ENCODE data around the gene PLA2G4A.

The PLA2G4A gene

DNA sequence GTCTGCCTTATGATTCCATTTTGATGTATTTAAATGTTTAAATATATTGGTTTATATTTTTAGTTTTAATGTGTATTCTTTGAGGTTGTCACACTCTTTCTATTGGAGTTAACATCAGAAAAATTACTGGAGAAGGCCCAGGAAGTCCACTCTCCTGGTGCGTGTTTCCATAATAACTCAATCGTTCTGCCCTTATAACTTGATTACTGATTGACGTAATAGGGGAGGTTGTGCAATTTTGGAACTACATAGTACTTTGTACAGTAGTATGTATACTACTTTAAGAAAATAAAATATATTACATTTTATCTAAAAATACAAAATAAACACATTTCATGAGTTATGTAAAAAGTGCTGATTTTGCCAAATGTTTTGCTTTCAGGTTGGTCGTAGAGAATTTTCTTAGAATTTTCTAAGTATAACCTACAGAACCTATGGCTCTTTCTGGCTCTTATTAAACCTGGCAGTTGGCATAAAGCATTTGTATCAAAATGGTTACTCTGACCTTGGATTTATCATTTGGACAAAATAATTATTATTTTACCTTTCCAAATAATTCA is 5.7 kb downstream of the PLA2G4A start:
- DNase-seq (ENCODE audit: low spot score), result no peak

DNA sequence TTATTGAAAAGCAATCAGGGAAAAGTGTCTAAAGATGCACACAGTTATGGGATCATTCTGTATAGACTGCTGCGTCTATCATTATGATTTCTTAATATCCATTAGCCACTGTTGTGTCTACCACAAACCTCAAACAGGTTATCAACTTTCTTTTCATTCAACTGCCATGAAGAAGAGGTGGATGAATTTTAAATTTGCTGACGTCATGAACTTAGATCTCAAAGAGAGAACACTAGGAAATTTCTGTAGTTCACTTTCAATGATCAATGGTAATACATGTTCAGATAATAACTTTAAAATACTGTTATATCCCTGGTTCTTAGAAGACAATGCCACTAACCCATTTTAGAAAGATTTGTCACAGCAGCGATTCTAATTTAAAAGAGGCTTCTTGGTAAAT is 6.7 kb downstream of the PLA2G4A start:
- DNase-seq (ENCODE audit: low spot score), result no peak

DNA sequence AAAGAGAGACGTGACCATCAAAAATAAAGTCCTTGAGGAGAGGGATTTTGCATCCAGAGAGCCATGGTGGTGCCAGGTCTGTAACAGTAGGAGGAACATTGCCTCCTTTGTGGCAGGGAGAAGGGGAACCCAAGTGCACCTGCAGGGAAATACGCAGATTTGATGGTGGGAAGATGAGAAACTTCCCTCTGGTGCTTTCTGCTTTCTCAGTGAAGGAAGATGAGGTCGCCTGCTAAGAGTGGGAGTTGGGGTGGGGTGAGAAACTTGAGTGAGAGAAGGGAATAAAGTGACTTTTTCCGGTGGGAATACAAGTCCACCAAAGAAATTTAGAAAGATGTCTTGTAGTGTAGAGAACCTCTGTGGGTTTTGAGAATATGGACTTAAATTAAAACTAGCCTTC is 9.1 kb downstream of the PLA2G4A start:
- no peak for DNase-seq (ENCODE audit: low spot score)

DNA sequence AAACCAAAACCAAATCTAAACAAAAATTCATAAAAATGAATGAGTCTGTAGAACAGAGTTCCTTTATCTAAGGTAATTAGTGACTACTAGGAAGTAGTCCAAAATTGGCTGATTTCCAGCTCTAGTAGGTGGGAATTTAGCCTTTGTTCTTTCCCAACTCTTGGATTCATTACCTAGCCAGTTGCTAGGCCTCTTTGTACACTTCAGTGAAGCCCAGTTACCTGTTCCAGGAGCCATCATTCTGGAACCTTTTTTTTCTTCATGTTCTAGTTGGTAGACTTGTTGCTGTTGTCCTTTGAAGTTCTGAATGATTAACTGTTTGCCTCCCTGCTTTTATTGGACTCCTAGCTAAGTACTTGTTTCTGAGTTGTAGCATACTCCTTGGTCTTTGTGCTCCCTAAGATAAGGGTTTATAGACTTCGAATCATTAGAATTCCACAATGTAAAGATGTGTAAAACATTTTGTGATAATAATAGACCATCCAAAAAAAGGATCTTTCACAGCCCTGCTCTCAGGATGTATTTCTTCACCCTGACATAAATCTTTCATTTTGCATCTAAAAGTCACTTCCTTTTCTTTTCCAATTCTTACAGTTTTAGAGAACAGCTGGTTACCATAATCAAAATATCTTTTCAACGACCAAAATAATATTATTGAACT is 9.8 kb downstream of the PLA2G4A start:
- no peak for DNase-seq (ENCODE audit: low spot score)

DNA sequence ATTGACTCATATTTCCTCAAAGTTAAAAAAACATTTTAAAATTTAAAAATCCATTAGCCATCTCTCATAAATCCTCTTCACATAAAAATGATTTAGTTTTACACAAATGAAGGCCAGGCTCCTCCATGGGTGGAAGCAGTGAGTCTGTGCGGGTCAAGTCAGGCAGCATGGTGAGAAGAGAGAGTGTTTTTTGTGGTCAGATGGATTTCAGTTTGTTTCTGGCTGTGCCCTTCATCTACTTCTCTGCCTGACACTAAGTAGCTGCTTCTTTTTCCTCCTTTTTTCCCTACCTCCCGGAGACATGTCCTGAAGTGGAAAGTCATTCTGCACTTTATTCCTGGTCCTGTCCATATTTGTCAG is 10.3 kb downstream of the PLA2G4A start:
- DNase-seq (ENCODE audit: low spot score), result no peak

GRCh38 chr1:186841599-186841998 is 12.8 kb downstream of the PLA2G4A start:
- no peak for DNase-seq (ENCODE audit: low spot score)

DNA sequence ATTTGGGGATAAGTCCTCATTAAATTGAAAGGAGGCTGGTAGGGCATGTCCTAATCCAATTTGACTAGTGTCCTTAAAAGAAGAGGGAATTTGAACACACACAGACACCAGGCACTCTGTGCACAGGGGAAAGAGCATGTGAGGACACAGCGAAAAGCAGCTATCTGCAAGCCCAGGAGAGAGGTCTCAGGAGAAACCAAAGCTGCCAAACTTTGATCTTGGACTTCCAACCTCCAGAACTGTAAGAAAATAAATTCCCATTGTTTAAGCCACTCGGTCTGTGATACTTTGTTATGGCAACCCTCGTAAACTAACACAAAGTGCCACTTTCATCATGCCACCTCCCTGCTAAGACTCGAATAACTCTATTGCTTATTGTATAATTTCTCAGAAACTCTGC is 13.8 kb downstream of the PLA2G4A start:
- DNase-seq (ENCODE audit: low spot score), result no peak

GRCh38 chr1:186843226-186843625 is 14.5 kb downstream of the PLA2G4A start:
- no peak for DNase-seq (ENCODE audit: low spot score)

DNA sequence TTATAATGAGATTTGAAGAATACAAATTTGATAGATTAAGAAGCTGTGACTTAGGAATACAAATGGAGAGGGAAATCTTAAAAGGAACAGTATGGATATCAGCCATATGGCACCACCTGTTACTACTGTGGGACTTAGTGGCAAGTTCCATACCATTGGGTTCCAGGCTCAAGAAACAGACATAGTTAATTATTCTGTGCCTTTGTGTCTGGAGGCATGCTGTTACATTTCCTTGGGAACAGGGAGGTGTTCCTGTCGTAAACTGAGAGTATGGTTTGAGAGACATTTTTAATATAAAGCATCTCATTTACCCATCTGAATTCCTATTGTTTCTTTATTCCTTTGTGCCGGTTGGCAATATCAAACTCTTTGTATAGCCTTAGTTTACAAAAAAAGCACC is 15.2 kb downstream of the PLA2G4A start:
- DNase-seq (ENCODE audit: low spot score), result no peak

GRCh38 chr1:186845576-186846210 is 16.9 kb downstream of the PLA2G4A start:
- no peak for DNase-seq (ENCODE audit: low spot score)

DNA sequence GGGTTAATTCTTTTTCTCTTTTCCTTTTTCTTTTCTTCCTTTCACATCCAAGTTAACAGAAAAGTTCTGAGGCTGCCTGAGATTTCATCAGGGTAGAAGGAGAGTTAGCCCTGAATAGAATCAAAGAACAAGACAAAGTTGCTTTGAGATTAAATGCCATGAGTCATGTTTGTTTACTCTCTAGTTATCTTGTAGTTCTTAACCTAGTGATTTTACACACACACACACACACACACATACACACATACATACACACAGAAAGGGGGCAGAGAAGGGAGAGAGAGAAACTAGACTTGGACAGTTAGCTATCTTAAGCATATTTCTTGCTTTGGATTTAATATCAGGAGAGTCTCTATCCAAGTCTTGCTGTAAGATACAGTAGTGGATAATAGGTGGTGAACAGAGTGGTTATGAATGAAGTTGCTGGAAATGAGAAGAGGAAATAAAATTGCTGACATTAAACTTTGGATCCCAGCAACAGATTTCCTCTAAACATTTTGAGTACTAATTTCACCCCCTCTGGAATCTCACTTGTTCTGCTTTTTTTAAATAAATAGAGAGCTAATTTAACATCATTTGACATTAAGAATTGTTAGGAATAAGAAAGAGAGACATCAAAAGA is 19.9 kb downstream of the PLA2G4A start:
- DNase-seq (ENCODE audit: low spot score), result no peak

- no peak for DNase-seq (ENCODE audit: low spot score)
Measured at GRCh38 chr1:186849271-186849671, 20.5 kb downstream of the PLA2G4A start.

DNA sequence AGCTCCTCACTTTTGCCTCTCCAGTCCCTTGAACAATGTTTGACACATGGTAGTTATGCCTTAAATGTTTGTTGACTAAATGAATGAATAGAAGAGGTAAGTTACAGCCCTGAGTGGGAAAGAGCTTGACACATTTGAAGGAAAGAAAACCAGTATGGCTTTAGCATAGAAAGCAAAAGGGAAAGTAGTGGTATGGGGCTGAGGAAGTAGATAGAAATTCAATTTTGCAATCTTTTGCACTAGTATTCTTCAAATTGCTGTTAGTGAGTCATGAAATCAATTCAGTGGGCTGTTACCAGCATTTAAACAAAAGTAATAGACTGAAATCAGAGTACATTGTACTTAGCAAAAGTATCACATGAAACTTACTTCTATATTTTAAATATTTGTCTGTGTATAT is 21.1 kb downstream of the PLA2G4A start:
- DNase-seq (ENCODE audit: low spot score), result no peak

DNA sequence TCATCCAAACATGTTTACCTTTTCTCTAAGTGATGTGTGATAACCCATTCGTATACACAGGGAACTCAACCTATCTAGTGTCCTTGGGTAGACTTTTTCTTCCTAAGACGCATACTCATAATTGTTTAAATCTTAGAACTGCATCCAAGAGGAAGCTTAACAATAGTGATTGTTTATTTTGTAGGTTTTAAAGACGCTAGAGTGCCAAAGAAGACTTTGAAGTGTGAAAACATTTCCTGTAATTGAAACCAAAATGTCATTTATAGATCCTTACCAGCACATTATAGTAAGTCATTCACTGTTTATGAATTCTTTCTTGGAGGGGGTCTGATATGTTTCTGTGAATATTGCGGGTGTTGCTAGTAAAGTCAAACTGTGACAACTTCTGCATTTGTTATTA is 25.4 kb downstream of the PLA2G4A start:
- DNase-seq (ENCODE audit: low spot score), result no peak

DNA sequence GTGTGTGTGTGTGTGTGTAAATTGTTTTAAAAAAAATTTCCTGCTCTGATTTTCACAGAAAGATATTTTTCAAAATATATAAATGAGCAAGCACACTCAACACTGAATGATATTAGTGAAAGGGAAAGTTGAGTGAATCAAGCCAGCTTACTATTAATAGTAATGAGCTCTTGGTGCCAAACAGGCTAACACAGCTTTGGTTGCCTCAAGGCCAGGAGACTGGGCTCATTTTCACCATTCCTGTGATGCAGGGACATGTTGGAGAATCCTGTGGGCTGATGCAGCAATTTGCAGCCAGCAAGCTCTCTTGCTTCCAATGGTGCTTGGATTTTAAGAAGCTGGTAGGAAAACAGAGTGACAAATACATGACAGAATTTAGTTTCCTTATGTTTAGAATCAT is 30.2 kb downstream of the PLA2G4A start:
- no peak for DNase-seq (ENCODE audit: low spot score)

DNA sequence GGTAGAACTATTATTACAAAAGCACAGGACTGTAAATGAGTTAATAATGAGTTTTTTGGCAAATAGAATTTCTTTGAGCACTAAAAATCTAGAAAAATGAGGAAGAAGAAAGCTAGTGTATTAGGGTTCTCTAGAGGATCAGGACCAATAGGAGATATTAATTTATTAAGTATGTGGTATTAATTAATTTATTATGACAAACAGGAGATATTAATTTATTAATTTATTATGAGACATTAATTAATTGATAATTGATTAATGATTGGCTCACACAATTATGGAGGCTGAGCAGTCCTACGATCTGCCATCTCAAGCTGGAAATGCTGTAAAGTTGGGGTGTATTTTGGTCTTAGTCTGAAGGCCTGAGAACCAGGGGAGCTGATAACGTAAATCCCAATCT is 31.2 kb downstream of the PLA2G4A start:
- no peak for DNase-seq (ENCODE audit: low spot score)

DNA sequence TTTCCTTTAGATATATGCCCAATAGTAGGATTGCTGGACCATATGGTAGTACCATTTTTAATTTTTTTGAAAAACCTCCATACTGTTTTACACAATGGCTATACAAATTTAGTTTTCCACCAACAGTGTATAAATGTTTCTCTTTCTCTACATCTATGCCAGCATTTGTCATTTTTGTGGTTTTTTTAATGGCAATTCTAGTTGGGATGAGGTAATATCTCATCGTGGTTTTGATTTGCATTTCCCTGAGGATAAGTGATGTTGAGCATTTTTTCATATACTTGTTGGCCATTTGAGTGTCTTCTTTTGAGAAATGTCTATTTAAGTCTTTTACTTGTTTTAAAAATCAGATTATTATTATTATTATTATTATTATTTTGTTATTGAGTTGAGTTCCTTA is 35.5 kb downstream of the PLA2G4A start:
- DNase-seq (ENCODE audit: low spot score), result no peak

DNA sequence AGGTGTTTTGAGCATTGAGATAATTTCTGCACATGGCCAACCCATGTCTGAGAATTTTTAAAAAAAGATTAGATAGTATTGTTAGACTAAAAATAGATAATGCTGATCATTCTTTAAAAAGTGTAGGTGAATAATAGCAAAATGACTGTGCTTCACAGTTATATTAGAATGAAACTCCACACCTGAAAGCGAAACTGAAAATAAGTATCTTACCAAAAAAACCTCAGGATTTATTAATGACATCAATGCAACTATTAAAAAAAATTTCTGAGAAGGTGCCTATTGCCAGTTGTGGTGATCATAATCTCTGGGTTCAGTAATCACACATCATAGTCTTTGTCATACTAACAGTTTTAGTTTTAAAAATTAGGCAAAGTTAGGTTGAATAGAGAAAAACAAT is 36.5 kb downstream of the PLA2G4A start:
- no peak for DNase-seq (ENCODE audit: low spot score)

DNA sequence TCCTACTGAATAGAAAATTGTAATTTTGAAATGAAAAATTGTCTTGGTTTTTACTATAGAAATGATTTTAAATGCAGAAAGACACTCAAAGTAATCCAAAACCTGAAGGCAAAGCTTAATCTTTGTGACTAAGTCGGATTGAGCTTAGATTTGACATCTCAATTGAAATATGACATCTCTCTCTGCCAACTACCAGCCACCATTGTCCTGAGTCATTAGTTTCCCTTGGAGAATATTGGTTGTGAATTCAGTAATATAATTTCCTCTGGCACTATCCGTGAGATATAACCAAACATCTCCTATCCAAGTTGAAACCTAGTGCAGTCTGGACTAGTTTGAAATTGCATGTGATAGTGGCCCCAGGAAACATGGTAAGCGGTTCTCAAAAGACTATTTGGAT is 37.1 kb downstream of the PLA2G4A start:
- no peak for DNase-seq (ENCODE audit: low spot score)

- no peak for DNase-seq (ENCODE audit: low spot score)
Measured at GRCh38 chr1:186869526-186870228, 40.9 kb downstream of the PLA2G4A start.

- DNase-seq (ENCODE audit: low spot score), result no peak
Measured at GRCh38 chr1:186871784-186872183, 43.0 kb downstream of the PLA2G4A start.

DNA sequence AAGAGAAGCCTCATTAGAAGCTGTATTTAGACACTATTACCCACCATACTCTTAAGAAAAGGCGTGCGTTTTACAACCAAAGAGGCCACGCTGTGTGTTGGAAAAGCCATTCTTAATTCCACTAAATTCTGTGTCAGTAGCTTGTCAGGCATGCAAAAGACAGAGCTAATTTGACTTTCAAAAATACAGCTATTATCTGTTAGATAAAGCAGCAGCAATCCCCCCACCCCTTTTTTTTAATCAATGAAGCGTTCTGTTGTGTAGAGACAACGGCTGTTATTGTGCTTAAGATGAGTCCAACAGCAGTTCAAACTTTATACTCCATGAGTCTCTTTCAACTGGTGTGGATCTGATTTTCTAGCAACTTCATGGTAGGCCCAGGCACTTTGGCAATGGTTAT is 43.5 kb downstream of the PLA2G4A start:
- no peak for DNase-seq (ENCODE audit: low spot score)

GRCh38 chr1:186873687-186874086 is 44.9 kb downstream of the PLA2G4A start:
- no peak for DNase-seq (ENCODE audit: low spot score)

Data from hematopoietic multipotent progenitor cell treated with erythropoietin and hydrocortisone succinate and interleukin-3 and kit ligand, for 15 days (in vitro differentiated cells).